Activated T-helper 1 cell treated with anti-CD3 and anti-CD28 coated beads, Interleukin-12 subunit alpha, Interleukin-12 subunit beta, Interleukin-2, Interleukin-4 antibody, amounts not matched to agents 30 ng/mL and 10 ng/mL and 1 ng/mL, durations not matched to agents 14 hours and 24 hours and 36 hours (primary cell): ENCODE measurements around the gene OSBPL8. TPM values are rescaled to one million over a fixed set of nuclear protein-coding genes. Genes with fewer than 3 reads are reported as not detected.

ENCODE experiments used
- DNase-seq: peaks from one replicate; pipeline ENCODE4 v3.0.0; 2021; ENCODE audit warnings: low spot score
- H3K27ac Mint-ChIP-seq: one replicate; pipeline ENCODE4 v1.8.0; 2021; ENCODE audit warnings: mild to moderate bottlenecking, mixed read lengths
- H3K27me3 Mint-ChIP-seq: one replicate; pipeline ENCODE4 v1.8.0; 2022; ENCODE audit warnings: mild to moderate bottlenecking, moderate library complexity, mixed read lengths; ENCODE audit not compliant: insufficient read depth
- H3K36me3 Mint-ChIP-seq: one replicate; pipeline ENCODE4 v1.8.0; 2021; ENCODE audit warnings: low read depth, mixed read lengths
- H3K4me1 Mint-ChIP-seq: one replicate; pipeline ENCODE4 v1.8.0; 2021; ENCODE audit warnings: low read depth, mixed read lengths
- H3K4me3 Mint-ChIP-seq: one replicate; pipeline ENCODE4 v1.8.0; 2021; ENCODE audit warnings: mild to moderate bottlenecking, moderate library complexity, mixed read lengths
- H3K9me3 Mint-ChIP-seq: one replicate; pipeline ENCODE4 v1.8.0; 2021; ENCODE audit warnings: mixed read lengths
- intact Hi-C: fragments of 100-400 bp; cut with micrococcal nuclease; formaldehyde crosslinking; loops from one replicate; pipeline ENCODE4 v1.15.1; 2024
- total RNA-seq: library from RNA; stranded (reverse); gene quantifications from 2 replicates; pipeline ENCODE4 v1.2.3, GENCODE V29; 2022

Gene OSBPL8
- total RNA-seq, 1 donor from 2014 or later: 86.9 TPM

DNA sequence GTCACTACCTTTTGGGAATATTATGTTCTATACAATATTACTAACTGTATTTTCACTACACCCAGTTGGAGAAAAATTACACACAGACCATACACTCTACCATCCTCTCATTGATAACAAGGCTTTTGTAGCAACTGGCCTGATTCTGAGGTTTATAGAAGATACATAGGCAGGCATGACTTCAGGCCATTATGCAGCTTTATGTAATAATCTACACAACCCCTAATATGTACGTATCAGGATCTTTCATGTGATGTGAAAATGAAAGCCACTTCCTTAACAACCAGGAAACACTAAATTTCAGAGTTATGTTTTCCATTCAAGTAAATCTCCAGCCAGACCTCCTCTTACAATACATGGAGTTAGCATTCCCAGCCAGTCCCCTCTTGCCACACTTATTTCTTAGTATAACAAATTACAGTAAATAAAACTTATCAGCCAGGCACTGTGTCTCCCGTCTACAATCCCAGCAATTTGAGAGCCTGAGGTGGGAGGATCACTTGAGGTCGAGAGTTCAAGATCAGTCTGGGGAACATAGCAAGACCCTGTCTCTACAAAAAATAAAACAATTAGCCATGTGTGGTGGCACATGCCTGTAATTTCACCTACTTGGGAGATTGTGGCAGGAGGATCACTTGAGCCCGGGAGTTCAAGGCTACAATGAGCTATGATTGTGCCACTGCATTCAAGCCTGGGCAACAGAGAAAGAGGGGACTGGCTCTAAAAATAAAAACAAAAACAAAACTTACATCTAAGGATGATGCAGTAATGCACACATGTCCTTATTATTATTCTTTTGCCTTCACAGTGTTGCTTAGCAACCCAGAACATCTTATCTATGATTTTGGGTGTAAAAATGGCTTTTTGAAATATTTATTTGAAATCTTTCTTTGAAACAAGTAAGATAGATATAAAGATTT, 10.4 kb upstream of the OSBPL8 start:
- Mint-ChIP-seq H3K4me1 (peaks cover 6% of the 10 kb centered on the region), H3K4me3 (no peak overlapping the region), H3K36me3 (no peaks in the 10 kb centered on the region), H3K27ac (no peak overlapping the region), H3K9me3 (peaks cover 10% of the 10 kb centered on the region), H3K27me3 (peaks cover 2% of the 10 kb centered on the region)
- DNase-seq: no peak
- intact Hi-C loops: no loop called here

DNA sequence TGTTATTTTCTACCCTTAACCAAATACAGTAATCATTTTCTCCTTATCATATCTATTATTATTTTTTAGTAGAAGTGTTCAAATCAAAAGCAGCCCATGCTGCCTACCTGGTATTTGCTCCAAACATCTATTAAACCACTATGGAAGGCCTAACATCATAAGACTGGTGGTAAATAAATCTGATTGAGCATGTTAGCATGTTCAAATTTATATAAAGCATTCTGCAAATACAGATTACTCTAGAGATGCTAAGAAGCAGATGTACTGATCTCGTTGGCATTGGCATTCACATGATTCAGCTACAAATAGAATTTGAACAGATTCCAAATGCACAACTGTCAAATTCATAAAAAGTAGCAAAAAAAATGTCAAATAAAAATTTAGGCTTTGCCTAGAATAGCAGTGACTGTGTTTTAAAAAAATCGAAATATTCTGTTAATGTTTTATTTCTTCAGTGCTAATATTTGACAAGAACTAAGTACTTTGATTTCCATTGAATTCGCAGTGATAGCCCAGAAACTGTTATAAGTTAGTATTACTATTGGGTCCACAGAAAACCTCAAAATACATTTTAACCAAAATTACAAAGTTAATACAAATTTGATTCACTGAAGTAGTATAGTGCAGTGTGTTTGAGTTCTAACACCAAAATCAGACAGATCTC, 9.4 kb upstream of the OSBPL8 start:
- no peak for DNase-seq
- Mint-ChIP-seq H3K4me1 (peaks cover 6% of the 10 kb centered on the region), H3K27me3 (peaks cover 2% of the 10 kb centered on the region), H3K27ac (no peak overlapping the region), H3K4me3 (no peak overlapping the region), H3K9me3 (peaks cover 4% of the 10 kb centered on the region), H3K36me3 (no peaks in the 10 kb centered on the region)
- intact Hi-C loops: no loop called here

GRCh38 chr12:76568130-76568529, 8.6 kb upstream of the OSBPL8 start:
- Mint-ChIP-seq H3K9me3 (peaks cover 3% of the 10 kb centered on the region), H3K4me3 (no peak overlapping the region), H3K36me3 (no peaks in the 10 kb centered on the region), H3K4me1 (peaks cover 6% of the 10 kb centered on the region), H3K27ac (no peak overlapping the region), H3K27me3 (peaks cover 2% of the 10 kb centered on the region)
- no peak for DNase-seq
- intact Hi-C loops: no loop called here

DNA sequence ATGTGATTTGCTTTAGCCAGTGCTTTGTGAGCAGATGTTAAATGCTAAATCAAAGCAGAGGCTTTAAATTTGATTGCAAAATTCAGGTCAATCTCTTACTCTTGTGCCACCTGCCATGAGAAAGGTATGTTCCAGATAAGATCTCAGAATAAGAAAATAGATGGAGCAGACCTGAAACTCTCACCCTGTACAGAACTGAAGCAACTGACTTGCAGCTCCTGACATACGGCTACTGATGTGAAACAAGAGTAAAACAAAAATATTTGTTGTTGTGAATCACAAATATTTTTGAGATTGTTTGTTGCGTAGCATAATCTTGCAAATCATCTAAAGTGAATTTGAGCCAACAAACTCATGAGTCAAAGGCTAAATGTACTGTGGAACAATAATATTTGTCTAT, 3.5 kb upstream of the OSBPL8 start:
- H3K27me3 Mint-ChIP-seq: peaks cover 2% of the 10 kb centered on the region
- DNase-seq: no peak
- intact Hi-C loops: no loop called here
- H3K9me3 Mint-ChIP-seq: no peaks in the 10 kb centered on the region
- no peak overlapping the region for H3K27ac Mint-ChIP-seq
- H3K4me1 Mint-ChIP-seq: peaks cover 19% of the 10 kb centered on the region
- no peaks in the 10 kb centered on the region for H3K36me3 Mint-ChIP-seq
- H3K4me3 Mint-ChIP-seq: no peak overlapping the region

DNA sequence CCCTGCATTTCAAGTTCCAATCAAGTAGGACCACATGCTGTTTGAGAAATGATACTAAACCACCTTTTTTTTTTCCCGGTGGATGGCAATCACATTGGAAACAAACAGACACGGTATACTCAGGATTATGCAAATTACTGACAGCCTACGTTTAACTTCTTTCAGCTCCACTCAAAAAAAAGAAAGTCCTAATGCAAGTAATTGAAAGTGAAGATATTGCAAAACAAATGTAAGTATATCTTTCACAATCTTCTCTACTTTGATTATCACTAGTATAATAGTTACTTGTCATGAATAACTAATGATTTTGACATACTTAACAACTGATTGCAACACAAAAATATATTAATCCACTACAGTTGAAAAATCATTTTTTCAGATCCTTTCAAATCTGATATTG, 2.6 kb upstream of the OSBPL8 start:
- intact Hi-C loops: no loop called here
- H3K27ac Mint-ChIP-seq: no peak overlapping the region
- H3K36me3 Mint-ChIP-seq: no peaks in the 10 kb centered on the region
- no peak overlapping the region for H3K4me3 Mint-ChIP-seq
- H3K9me3 Mint-ChIP-seq: no peaks in the 10 kb centered on the region
- peaks cover 27% of the 10 kb centered on the region for H3K4me1 Mint-ChIP-seq
- H3K27me3 Mint-ChIP-seq: peaks cover 2% of the 10 kb centered on the region
- no peak for DNase-seq

DNA sequence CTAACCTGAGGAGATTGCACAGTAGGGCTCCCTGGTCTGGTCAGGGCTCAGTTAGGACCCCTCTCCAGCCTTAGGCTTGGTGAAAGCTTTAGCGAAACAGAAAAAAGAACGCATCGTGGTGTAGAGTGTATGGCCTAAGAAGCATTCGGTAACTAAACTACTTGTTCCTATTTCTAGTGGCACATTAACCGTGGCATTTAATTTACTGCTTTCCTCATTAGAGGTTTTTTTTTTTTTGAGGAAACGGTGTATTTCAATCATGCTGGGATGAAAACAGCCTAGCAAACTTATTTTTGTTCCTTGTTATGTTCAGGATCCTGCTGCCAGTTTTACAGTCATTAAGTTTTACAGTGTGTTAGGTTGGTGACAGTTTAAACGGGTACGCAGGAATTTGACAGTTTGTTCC, 518 bp upstream of the OSBPL8 start:
- Mint-ChIP-seq H3K27me3 (no peaks in the 10 kb centered on the region), H3K27ac (peak overlapping the region; percentile 92), H3K4me1 (peaks cover 43% of the 10 kb centered on the region), H3K9me3 (no peaks in the 10 kb centered on the region), H3K4me3 (peak overlapping the region; percentile 94), H3K36me3 (peaks cover 6% of the 10 kb centered on the region)
- intact Hi-C loops: loop anchor here (1.0 kb wide), 1 partner anchor 919 kb away; no protein-coding TSS in a partner anchor
- DNase-seq: no peak

- peaks cover 51% of the 10 kb centered on the region for H3K4me1 Mint-ChIP-seq
- peak; percentile 81 for DNase-seq
- no peaks in the 10 kb centered on the region for H3K27me3 Mint-ChIP-seq
- H3K27ac Mint-ChIP-seq: peak overlapping the region; percentile 98
- no peaks in the 10 kb centered on the region for H3K9me3 Mint-ChIP-seq
- peaks cover 10% of the 10 kb centered on the region for H3K36me3 Mint-ChIP-seq
- H3K4me3 Mint-ChIP-seq: peak overlapping the region; percentile 94
- intact Hi-C loops: loop anchor here (1.0 to 10.0 kb wide), 13 partner anchors 14 to 1224 kb away; partner anchors contain the start of genes BBS10, CAPS2, E2F7 and GLIPR1L1
Observed at GRCh38 chr12:76558684-76559399, 729 bp downstream of the OSBPL8 start.

GRCh38 chr12:76556368-76556767, 3.2 kb downstream of the OSBPL8 start:
- Mint-ChIP-seq H3K4me1 (peaks cover 53% of the 10 kb centered on the region), H3K9me3 (no peaks in the 10 kb centered on the region), H3K4me3 (peak overlapping the region; percentile 37), H3K36me3 (peaks cover 12% of the 10 kb centered on the region), H3K27me3 (no peaks in the 10 kb centered on the region), H3K27ac (no peak overlapping the region)
- intact Hi-C loops: loop anchor here (5.0 to 10.0 kb wide), 2 partner anchors 99 to 1222 kb away; partner anchors contain the start of genes CAPS2 and GLIPR1L1
- DNase-seq: no peak

DNA sequence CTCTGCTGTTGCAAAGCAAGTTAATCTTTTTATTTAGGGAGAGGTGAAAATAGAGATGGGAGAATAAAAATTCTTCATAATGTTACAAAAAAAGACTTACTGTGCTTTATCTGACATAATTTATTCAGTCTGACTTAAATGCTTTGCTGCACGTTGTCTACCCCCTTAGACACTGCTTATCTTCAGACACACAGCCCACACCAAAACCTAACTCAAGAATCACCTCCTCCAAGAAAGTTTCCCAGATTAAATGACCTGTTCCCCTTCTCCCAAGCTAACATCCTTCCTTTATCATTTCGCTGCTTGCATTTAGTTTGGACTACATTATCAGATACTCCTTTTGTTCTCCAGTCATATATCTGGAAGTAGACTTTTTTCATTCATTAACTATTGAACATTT, 3.8 kb downstream of the OSBPL8 start:
- no peak for DNase-seq
- Mint-ChIP-seq H3K4me1 (peaks cover 53% of the 10 kb centered on the region), H3K4me3 (no peak overlapping the region), H3K9me3 (no peaks in the 10 kb centered on the region), H3K27me3 (no peaks in the 10 kb centered on the region), H3K36me3 (peaks cover 12% of the 10 kb centered on the region), H3K27ac (no peak overlapping the region)
- intact Hi-C loops: loop anchor here (5.0 to 10.0 kb wide), 2 partner anchors 98 to 1221 kb away; partner anchors contain the start of genes CAPS2 and GLIPR1L1

- no peak for DNase-seq
- Mint-ChIP-seq H3K27me3 (no peaks in the 10 kb centered on the region), H3K4me3 (no peak overlapping the region), H3K27ac (no peak overlapping the region), H3K36me3 (peaks cover 12% of the 10 kb centered on the region), H3K9me3 (no peaks in the 10 kb centered on the region), H3K4me1 (peaks cover 50% of the 10 kb centered on the region)
- intact Hi-C loops: loop anchor here (5.0 to 10.0 kb wide), 2 partner anchors 98 to 1220 kb away; partner anchors contain the start of genes CAPS2 and GLIPR1L1
Observed at GRCh38 chr12:76555231-76555767, 4.3 kb downstream of the OSBPL8 start.

- Mint-ChIP-seq H3K27ac (no peak overlapping the region), H3K4me3 (no peak overlapping the region), H3K9me3 (no peaks in the 10 kb centered on the region), H3K4me1 (peaks cover 43% of the 10 kb centered on the region), H3K27me3 (no peaks in the 10 kb centered on the region), H3K36me3 (peaks cover 14% of the 10 kb centered on the region)
- DNase-seq: no peak
- intact Hi-C loops: loop anchor here (5.0 to 10.0 kb wide), 2 partner anchors 97 to 1220 kb away; partner anchors contain the start of genes CAPS2 and GLIPR1L1
Observed at GRCh38 chr12:76554405-76555230, 5.0 kb downstream of the OSBPL8 start.
